Fibroblast of upper back skin (primary cell): ENCODE measurements around the gene EEF2.
"Not testable (repeated sequence)": the region's sequence is repeated elsewhere in the genome, so short reads cannot be mapped to it uniquely, and the experiment has no call there.

Experiments used
- DNase-seq: peaks from one replicate; pipeline ENCODE4 v3.0.0-alpha.2; 2013

EEF2 gene

DNA sequence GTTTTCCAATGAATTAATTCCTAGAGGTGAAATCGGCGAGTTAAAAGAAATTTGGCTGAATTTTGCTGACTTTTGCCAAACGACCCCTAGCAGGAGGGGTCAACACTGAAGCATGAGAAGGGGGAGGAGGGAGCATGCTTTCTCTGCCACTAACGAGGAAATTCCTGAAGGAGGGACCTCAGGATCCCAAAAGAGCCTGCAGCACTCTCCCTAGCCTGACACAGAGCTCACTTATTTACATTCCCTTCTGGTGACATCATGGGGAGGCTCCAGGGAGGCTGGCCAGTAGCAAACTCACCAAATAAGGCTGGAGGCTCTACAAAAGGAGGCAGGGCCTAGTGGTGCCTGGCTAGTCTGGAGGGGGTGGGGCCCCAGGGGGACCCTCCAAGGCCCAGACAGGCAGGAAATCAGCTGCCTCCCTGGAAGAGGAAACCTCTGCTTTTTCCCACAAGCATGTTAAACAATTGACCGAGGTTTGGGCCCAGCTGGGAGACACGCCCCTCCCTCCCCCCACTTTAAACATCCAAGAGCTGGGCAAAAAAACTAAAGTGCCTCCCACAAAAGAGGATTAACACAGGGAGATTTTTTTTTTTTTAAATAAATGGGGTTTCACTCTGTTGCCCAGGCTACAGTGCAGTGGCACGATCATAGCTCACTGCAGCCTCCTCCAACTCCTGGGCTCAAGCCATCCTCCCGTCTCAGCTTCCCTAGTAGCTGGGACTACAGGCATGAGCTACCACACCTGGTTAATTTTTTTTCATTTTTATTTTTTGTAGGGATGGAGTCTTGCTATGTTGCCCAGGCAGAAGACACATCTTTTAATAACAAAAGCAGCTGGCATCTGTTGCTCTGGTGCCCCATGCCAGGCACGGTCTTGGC, 16.5 kb downstream of the EEF2 start:
- peak; percentile 100 for DNase-seq

DNA sequence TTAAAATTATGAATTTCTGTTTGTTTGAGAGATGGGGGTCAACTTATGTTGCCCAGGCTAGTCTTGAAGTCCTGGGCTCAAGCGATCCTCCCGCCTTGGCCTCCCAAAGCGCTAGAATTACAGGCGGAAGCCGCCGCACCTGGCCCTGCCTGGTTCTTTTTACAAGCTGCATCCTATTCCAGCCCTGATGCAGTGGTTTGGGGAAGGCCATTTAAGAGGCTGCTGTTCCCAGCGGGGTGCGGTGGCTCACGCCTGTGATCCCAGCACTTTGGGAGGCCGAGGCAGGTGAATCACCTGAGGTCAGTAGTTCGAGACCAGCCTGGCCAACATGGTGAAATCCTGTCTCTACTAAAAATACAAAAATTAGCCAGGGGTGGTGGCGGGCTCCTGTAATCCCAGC, 17.3 kb downstream of the EEF2 start:
- DNase-seq: not testable (repeated sequence)

DNA sequence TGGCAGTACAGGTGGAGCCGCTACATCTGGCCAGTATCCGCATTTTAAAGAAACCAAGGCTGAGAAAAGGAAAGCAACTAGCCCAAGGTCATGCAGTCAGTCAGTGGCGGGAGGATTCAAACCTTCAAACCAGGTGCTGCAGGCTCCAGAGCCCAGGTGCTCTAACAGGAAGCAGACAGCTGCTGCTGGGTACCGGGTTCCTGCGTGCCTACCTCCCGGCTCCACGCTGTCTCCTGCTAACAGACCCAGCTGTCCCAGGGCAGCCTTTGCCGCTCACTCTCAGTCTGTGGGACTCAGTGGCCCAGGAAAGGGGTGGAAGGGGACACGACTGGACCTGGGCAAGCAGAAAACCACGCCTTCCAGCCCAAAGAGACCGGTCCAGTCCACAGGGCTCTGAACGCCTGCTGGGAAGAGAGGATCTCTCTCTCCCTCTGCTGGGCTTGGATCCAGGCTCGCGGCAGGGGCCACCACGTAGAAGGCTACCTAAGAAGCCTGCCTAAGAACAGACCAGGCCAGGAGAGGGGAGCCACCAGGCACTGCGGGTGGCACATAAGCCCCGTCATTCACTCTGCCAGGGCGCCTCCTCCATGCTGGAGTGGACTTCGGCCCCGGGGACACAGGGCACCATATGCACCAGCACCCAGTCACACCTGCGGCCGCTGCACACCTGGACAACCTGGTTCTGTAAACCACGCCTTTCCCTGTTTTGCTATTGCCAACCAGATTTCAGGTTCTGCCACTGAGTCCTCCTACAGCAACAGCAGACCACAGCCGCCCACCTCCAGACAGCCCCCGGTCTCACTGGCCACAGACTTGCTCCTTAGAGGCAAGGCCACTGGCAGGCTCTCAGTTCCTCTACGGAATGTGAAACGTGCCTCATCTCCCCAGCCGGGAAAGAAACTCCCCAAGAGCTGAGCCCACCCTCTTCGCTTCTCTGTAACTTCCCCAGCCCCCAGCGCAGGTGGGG, 18.9 kb downstream of the EEF2 start:
- no peak for DNase-seq

DNA sequence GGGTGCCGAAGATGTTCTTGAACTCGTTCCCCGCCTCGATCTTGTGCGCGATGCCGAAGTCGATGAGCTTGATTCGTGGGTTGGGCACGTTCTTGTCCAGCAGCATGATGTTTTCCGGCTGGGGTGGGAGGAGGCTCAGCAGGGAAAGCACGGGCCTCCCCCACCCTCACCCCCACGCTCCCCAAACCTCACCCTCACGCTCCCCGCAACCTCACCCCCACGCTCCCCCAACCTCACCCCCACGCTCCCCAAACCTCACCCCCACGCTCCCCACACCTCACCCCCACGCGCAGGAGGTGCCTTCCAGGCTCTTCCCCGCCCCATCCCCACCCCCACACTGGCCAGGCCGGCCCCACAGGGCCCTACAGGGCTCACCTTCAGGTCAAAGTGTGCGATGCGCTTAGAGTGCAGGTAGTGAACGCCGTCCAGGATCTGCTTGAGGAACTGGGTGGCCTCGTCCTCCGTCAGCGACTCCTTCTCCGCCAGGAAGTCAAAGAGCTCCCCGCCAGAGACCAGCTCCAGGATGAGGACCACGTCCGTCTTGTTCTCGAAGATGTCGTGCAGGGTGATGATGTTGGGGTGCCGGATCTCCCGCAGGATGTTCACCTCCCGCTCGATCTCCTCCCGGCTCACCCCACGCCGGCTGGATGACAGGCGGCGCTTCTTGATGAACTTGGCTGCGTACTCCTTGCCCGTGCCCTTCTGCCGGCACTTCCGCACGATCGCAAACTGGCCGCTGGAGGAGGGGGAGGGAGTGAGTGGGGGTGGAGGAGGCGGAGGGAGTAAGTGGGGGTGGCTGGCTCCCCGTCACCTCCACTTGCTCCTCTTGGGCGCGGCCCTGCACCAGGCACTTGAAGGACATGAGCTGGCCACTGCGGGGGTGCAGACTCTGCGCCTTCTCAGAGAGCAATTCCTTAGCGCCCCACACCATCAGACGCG, 20.7 kb downstream of the EEF2 start:
- DNase-seq: no peak

DNA sequence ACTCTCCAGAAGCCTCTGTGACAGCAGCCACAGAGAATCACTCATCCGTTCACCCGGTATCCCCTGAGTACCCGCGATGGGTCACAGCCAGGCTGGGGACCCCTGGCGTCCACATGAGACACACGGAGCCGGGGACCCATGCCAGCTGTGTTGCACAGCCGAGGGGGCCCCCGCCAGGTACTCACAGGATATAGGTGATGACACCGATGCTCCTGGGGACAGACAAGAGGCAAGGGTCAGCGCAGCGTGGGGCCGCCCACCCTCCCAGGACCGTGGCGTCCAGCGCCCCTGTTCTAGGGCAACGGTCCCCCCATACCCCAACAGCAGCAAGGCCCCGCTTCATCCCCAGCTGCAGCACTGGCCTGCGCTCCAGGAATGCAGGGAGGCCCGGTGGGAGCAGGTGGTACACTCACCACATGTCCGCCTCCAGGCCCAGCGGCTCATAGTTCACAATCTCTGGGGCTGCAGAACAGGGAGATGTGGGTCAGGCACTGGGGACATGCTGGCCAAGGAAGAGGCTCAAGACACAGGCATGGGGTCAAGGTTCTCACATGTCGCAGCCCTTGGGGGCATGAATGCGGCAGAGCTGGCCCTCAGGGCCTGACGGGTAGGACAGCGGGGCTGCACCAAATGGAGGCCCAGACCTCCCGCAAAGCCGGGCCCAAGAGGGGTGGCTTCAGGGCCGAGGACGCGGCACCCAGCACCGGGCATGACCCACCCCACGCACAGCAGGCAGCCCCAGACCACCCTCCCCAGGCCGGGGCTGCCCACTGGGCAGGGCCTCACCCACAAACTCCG, 21.6 kb downstream of the EEF2 start:
- no peak for DNase-seq

DNA sequence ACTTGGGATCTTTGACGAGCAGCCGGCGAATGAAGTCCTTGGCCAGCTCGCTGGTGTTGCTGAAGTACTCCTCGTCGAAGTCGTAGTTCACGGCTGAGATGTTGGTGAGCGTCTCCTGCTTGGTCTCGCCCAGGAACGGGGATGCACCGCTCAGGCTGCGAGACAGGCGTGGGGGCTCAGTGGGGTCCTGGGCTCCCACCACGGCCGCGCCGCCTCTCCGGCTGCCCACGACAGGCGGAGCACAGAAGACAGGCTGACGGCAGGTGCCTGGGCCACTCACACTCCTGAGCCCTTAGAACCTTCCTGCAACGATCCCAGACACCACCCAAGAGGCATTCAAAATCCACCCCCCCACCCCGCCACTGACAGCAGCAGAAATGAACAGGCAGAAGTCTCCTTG, 24.3 kb downstream of the EEF2 start:
- DNase-seq: no peak

DNA sequence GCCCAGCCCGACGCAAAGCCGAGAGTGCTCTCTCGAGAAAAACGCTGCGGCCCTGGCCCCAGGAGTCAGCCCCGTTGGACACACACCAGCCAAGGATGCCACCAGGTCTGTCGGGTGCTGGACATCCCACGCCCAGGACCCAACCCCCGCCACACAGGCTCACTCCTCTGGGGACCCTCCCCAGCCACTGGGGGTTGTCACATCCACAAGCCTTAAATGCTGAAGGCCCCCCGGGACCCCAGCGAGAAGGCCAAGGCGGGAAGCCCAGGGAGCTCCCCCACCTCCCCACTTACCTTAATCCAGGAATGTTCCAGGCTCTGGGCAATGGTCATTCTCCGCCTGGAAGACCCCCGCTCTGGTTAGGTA, 25.5 kb downstream of the EEF2 start:
- no peak for DNase-seq

DNA sequence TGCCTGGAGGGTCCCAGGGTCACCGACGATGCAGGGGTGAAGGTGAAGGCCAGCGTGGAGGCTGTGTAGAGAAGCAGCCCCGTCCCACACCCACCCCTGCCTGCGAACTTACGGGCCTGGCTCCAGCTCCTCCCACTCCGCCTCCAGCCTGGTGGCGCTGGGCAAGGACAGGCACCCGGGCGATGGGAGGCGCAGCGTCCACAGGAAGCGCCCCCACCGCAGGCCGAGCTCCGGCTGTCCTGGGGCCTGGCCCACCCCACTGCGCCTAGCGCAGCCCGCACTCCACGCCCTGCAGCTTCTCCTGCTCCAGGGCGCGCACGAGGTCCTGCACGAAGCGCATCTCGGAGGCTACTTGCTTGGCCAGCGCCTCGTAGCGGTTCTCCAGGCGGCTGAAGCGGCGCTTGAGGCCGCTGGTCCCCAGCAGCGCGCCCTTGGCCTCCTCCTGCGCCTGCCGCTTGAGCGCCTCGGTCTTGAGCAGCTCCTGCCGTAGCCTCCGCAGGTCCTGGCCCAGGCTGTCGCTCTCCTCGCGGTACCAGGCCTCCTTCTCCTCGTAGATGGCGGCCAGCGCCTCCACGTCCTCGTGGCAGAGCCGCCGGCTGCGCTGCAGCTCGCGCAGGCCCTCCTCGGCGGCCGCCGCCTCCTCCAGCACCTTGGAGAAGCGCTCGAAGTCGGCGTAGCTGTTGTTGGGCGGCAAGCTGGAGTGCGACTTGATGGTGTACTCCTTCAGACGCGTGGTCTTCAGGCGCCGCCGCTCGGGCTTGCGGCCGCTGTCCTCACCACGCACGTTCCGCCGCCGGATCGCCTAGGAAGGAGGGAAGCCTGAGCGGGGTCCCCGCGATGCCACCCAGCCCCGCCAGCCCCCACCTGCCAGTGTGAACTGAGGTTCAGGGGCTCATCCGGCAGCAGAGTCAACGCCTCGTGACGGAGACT, 26.2 kb downstream of the EEF2 start:
- DNase-seq: no peak

DNA sequence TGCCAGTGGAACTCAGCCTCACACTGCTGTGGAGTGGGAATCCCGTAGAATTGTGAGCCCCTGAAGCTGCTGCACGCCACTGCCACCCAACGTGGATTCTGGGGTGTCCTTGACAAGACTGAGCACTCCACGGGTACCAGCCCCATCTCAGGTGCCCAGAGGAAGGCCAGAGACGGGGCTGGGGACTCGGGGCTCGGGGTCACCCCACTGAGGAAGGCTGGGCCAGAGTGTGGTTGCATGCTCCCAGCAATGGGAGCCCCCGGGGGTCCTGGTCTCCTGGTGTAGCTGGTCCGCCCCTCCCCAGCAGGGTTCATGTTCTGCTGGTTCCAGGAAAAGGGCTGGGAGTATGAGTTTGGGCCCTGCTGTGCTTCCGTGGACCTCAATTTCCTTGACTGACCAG, 29.6 kb downstream of the EEF2 start:
- no peak for DNase-seq

DNA sequence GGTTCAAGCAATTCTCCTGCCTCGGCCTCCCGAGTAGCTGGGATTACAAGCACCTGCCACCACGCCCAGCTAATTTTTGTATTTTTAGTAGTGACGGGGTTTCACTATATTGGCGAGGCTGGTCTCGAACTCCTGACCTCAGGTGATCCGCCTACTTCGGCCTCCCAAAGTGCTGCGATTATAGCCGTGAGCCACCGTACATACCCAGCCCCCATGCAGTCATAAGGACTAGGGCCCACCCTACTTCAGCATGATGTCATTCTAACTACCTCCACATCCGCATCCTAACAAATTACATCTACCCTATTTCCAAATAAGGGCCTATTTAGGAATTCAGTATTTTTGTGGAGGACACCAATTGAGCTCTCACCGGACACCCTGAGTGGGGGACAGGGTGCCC, 30.0 kb downstream of the EEF2 start:
- DNase-seq: not testable (repeated sequence)

DNA sequence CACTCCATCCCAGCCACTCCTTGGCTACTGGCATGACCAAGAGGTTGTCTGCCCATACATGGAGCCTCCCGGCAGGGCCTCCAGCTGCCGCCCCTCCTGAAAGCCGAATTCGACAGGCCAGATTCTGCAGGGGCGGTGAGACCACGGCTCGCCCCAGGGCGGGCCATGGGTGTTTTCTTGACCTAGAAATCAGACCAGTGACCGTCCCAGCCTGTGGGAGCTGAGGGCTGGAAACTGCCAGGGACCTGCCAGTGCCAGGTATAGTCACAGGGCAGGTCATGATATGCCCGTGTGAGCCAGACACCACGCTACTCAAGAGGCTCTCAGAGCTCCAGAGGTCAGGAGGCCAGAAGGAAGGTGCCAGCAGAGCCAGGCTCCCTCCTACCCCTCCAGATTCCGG, 31.2 kb downstream of the EEF2 start:
- DNase-seq: no peak

DNA sequence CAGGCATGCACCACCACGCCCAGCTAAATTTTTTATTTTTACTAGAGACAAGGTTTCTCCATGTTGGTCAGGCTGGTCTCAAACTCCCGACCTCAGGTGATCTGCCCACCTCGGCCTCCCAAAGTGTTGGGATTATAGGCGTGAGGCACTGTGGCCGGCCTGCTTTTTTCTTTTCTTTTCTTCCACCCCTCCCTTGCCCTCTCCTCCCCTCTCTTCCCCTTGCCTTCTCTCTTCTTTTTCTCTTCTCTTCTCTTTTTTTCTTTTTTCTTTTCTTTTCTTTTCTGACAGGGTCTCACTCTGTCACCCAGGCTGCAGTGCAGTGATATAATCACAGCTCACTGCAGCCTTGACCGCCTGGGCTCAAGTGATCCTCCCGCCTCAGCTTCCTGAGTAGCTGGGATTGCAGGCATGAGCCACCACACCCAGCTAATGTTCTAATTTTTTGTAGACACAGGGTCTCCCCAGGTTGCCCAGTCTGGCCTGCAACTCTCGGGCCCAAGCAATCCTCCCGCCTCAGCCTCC, 32.4 kb downstream of the EEF2 start:
- DNase-seq: not testable (repeated sequence)

DNA sequence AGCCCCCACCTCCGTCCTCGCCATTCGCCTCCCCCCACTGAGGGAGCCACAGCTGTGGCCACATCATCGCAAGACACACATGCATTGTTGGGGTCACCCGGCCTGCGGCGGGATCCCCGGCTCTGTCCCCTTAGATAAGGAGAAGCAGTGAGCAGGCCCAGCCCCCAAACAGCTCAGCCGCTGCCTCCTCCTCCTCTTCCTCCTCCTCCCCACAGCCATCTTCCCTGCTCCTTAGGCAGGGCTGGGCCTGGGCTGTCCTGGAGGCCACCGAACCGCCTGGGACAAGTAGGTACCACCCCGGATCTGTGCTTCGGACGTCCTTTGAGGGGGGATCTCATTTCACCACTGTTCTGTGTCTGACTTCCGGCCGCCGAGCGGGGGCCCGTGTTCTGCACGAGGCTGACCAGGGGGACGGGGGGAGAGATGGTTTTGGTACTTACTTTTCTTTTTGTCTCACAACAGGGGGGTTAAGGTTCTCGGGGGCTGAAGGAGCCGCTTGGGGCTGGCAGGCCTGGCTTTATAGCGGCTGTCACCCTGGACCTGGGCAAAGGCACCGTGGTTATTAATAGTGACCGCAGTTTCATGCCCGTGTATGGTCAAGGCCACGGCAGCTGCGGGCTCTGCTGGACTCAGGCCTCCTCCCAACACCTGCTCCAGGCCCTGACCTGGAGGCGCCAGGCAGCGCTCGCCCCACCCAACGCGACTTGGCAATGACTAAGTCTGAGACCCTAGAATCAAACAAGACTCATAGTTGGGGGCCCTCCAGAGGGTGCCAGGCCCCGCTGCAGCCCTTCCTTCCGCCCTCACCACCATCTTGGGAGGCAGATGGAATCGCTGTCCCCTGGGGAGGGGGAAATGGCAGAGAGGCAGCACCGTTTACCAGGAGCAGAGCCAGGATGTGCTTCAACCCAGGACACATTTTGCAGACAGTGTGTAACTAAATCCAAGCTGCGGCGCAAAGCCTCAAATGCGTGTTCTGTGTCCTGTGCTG, 34.1 kb downstream of the EEF2 start:
- DNase-seq: no peak

DNA sequence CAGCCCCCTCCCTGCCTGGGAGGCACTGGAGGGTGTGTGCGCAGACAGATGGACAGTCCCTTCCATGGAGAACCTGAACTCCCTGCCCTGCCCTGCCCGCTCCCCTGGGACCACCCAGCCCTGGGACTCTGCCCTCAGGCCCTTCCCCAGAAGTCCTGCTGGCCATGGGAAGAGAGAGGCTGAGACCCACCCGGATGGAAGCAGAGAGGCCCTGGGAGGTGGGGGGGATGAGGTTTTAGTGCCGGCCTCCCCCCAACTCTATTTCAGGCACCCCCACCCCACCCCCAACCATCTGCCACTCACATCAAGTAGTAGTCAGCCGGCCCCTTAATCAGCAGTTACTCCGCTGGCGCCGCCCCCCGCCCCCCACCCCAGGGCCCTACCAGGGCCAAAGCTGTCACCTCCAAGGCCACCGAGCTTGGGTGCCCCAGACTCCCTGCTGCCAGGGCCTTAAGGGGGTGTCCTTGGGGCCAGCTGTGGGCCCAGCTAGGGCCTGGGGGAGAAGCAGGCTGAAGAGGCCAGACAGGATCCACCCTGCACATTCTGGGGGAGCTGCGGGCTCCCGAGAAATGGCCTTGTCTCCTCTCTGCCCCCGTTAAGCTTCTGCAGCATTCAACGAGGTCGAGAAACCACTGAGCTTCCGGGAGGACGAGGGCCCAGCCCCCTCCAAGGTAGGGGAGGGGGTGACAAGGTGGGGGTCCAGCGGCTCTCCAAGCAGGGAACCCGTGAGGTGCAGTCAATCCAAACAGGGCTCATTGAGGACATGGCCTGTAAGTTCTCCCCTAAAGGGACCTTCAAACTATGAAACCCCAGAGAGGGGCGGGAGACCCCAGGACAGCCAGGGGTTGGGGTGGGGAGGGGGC, 35.0 kb downstream of the EEF2 start:
- no peak for DNase-seq

DNA sequence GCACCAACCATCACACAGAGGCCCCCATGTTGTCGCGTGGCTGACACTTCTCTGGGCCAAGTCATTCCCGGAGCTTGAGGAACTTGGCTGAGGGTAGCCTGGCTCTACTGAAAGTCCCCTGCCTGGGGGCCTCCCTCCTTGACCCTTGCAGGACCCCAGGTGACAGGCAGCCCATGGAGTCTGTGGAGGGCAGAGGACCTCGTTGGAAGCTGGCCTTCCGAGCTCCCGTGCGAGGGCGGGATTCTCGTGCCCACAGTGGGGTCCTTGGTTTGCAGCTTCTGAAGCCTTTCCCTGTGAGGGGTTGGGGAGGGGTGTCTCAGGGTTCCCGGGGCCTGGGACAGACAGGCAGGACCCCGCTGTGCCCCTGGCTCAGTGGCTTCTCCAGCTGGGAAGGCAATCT, 36.0 kb downstream of the EEF2 start:
- no peak for DNase-seq

DNA sequence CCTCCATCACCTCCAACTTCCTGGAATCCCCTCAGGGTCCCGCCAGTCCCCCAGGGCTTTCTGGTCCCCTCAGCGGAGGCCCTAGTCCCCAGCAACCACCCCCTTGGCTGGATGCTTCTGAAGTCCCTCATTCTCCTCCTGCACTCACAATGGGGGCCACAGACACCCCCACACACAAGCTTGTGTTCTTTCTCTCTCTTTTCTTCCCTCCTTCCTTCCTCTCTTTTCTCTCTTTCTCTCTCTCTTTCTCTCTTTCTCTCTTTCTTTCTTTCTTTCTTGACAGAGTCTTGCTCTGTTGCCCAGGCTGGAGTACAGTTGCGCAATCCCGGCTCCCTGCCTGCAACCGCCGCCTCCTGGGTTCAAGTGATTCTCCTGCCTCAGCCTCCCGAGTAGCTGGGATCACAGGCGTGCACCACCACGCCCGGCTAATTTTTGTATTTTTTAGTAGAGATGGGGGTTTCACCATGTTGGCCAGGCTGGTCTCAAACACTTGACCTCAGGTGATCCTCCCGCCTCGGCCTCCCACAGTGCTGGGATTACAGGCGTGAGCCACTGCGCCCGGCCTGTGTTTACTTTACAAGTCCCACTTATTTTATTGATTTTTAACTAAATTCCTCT, 37.8 kb downstream of the EEF2 start:
- DNase-seq: not testable (repeated sequence)

DNA sequence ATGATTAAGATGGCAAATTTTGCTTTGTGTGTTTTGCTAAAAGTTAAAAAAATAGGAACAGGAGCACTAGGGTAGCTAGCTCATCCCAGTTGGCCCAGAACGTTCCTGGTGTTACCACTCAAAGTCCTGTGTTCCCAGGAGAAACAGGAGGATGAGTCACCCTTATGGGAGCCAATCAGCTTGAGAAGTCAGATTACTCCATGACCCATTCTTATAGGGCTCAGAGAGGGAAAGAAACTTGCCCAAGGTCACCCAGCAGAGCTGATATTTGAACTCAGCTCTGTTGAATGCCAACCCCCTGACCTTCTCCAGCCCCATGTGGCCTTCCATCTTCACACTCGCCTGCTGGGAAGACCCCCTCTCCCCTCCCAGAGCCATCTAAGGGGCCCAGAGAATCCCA, 39.4 kb downstream of the EEF2 start:
- DNase-seq: peak; percentile 18
